Fibroblast of lung (primary cell): ENCODE data around the gene TTK. TPM values are rescaled to one million over a fixed set of nuclear protein-coding genes. Genes with fewer than 3 reads are reported as not detected.
A peak's percentile ranks its signal among the peaks of the same experiment; 100 is the strongest.

Source experiments
- DNase-seq, 2 donors: peaks; one replicate each; pipeline versions ENCODE4 v3.0.0 to v3.0.0-alpha.2; 2010; ENCODE audit warnings: low read depth in 2 of 2
- H2AFZ ChIP-seq: 2 replicates; pipeline ENCODE4 v1.5.1; 2012; ENCODE audit warnings: low read length, control low read depth, inconsistent platforms
- H3K27ac ChIP-seq: 2 replicates; pipeline ENCODE4 v1.5.1; 2011; ENCODE audit warnings: low read length, control low read depth; ENCODE audit not compliant: insufficient read depth
- H3K27me3 ChIP-seq: 2 replicates; pipeline ENCODE4 v1.5.1; 2011; ENCODE audit warnings: mild to moderate bottlenecking, low read length; ENCODE audit not compliant: control insufficient read depth, insufficient read depth
- H3K36me3 ChIP-seq: 2 replicates; pipeline ENCODE4 v1.5.1; 2011; ENCODE audit warnings: low read length; ENCODE audit not compliant: control insufficient read depth, insufficient read depth
- H3K4me1 ChIP-seq: 2 replicates; pipeline ENCODE4 v1.5.1; 2011; ENCODE audit warnings: low read length; ENCODE audit not compliant: control insufficient read depth, insufficient read depth; ENCODE audit errors: extremely low read depth
- H3K4me2 ChIP-seq: 2 replicates; pipeline ENCODE4 v1.5.1; 2011; ENCODE audit warnings: low read length, control low read depth; ENCODE audit not compliant: insufficient read depth; ENCODE audit errors: extremely low read depth
- H3K4me3 ChIP-seq, 4 experiments: fragments of 200-600 bp in 1 of 4; sonication (generic) in 1 of 4; replicated peaks in 1 of 4; 2 replicates each; pipeline ENCODE4 v1.5.1; 2011 to 2016; ENCODE audit warnings: low read length in 4 of 4, low read depth in 3 of 4, mild to moderate bottlenecking in 3 of 4, control low read depth in 2 of 4, inconsistent platforms in 1 of 4, mixed read lengths in 1 of 4; ENCODE audit not compliant: insufficient read depth in 1 of 4; ENCODE audit errors: control extremely low read depth in 1 of 4
- H3K79me2 ChIP-seq: 2 replicates; pipeline ENCODE4 v1.5.1; 2012; ENCODE audit warnings: mild to moderate bottlenecking, low read length, inconsistent platforms; ENCODE audit not compliant: control insufficient read depth, insufficient read depth
- H3K9ac ChIP-seq: 2 replicates; pipeline ENCODE4 v1.5.1; 2011; ENCODE audit warnings: mild to moderate bottlenecking, low read length, control low read depth; ENCODE audit not compliant: insufficient read depth
- H3K9me3 ChIP-seq: 2 replicates; pipeline ENCODE4 v1.5.1; 2012; ENCODE audit warnings: low read depth, low read length; ENCODE audit not compliant: control insufficient read depth, insufficient read depth
- H4K20me1 ChIP-seq: 2 replicates; pipeline ENCODE4 v1.5.1; 2011; ENCODE audit warnings: low read length; ENCODE audit not compliant: control insufficient read depth, insufficient read depth; ENCODE audit errors: extremely low read depth
- EZH2 ChIP-seq: IDR thresholded peaks from 2 replicates; pipeline ENCODE4 v1.5.1; 2012; ENCODE audit warnings: low read length, control low read depth, mild to moderate bottlenecking; ENCODE audit errors: missing control alignments
- polyA plus RNA-seq, 2 donors: library from polyadenylated mRNA; depleted of rRNA in 1 of 2; stranded (reverse) in 1 of 2; unstranded in 1 of 2; fragments of >200 nt; gene quantifications; 2 replicates each; pipeline ENCODE4 v1.2.1, GENCODE V29; 2011 to 2012; ENCODE audit warnings: missing spikeins in 1 of 2
- total RNA-seq: library from RNA; depleted of rRNA; stranded (reverse); fragments of >200 nt; gene quantifications from 2 replicates; pipeline ENCODE4 v1.2.1, GENCODE V29; 2014
- TF ChIP-seq, protein P1 (sequence below), 2 donors: IDR thresholded peaks in 1 of 2; conservative IDR thresholded peaks in 1 of 2; 1 replicate in 1 of 2; 2 replicates in 1 of 2; pipeline ENCODE4 v1.5.1; 2011 to 2012; ENCODE audit warnings: low read length in 2 of 2, control low read depth in 1 of 2, inconsistent platforms in 1 of 2, low read depth in 1 of 2, mild to moderate bottlenecking in 1 of 2

TTK gene
- total and polyA plus RNA-seq, 2 donors (not counting 1 experiment from before 2014, with no cell fraction given), result 4.9 to 6.1 TPM

DNA sequence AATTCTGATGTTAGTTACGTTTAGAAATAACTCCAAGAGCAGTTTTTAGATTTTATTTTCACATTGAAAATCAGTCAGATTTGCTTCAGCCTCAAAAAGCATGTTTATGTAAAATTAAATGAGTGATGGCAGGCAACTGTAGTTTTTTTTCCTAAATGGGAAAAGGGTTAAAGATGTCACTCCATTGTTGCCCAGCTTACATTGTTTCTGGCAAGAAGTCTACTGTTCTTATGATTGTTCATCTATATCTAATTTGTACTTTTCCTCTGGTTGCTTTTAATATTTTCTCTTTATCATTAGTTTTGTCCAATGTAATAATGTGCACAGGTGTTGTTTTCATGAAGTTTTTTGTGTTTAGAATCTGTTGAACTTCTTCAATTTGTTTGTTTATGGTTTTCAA, 6.7 kb upstream of the TTK start:
- no peak for DNase-seq
- Histone ChIP-seq H3K27me3 (peaks cover 5% of the 10 kb centered on the region), H3K9ac (no peak overlapping the region), H3K27ac (no peak overlapping the region), H3K36me3 (no peaks in the 10 kb centered on the region), H3K4me1 (no peaks in the 10 kb centered on the region), H3K4me3 (no peak overlapping the region), H3K79me2 (no peaks in the 10 kb centered on the region), H2AFZ (no peak overlapping the region), H4K20me1 (no peaks in the 10 kb centered on the region), H3K9me3 (no peaks in the 10 kb centered on the region), H3K4me2 (no peak overlapping the region)
- TF ChIP-seq, protein P1, sequence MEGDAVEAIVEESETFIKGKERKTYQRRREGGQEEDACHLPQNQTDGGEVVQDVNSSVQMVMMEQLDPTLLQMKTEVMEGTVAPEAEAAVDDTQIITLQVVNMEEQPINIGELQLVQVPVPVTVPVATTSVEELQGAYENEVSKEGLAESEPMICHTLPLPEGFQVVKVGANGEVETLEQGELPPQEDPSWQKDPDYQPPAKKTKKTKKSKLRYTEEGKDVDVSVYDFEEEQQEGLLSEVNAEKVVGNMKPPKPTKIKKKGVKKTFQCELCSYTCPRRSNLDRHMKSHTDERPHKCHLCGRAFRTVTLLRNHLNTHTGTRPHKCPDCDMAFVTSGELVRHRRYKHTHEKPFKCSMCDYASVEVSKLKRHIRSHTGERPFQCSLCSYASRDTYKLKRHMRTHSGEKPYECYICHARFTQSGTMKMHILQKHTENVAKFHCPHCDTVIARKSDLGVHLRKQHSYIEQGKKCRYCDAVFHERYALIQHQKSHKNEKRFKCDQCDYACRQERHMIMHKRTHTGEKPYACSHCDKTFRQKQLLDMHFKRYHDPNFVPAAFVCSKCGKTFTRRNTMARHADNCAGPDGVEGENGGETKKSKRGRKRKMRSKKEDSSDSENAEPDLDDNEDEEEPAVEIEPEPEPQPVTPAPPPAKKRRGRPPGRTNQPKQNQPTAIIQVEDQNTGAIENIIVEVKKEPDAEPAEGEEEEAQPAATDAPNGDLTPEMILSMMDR (conservative IDR thresholded peaks at IDR 0.05 in 1 of 2, IDR thresholded peaks at IDR 0.05 in 1 of 2; ENCODE audit: low read depth in 1 of 2, low read length in 2 of 2), result no peak
- TF ChIP-seq EZH2, result no peak

DNA sequence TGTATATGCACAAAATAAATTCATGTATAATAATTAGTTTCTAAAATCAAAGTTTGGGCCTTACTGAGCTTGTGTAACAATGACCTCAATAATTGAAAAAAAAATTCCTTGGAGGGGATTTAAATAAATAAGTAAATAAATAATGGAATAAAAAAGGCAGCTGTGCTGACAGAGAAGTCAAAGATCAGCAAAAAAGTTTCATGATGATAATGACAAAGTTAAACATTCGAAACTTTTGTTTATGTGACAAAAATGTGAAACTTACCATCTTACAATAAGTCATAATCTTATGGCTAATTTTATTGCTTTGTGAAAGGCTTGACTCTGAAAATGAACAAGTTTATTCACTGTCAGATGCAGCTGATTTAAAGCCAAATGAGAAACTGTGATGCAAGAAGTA, 3.1 kb upstream of the TTK start:
- Histone ChIP-seq H3K79me2 (peaks cover 18% of the 10 kb centered on the region), H3K4me1 (peaks cover 3% of the 10 kb centered on the region), H3K9ac (no peak overlapping the region), H3K36me3 (no peaks in the 10 kb centered on the region), H3K27ac (no peak overlapping the region), H4K20me1 (no peaks in the 10 kb centered on the region), H2AFZ (no peak overlapping the region), H3K4me2 (no peak overlapping the region), H3K27me3 (no peaks in the 10 kb centered on the region), H3K4me3 (no peak overlapping the region), H3K9me3 (no peaks in the 10 kb centered on the region)
- DNase-seq, result no peak
- no peak for TF ChIP-seq EZH2
- TF ChIP-seq, protein P1 (conservative IDR thresholded peaks at IDR 0.05 in 1 of 2, IDR thresholded peaks at IDR 0.05 in 1 of 2; ENCODE audit: low read depth in 1 of 2, low read length in 2 of 2), result no peak

DNA sequence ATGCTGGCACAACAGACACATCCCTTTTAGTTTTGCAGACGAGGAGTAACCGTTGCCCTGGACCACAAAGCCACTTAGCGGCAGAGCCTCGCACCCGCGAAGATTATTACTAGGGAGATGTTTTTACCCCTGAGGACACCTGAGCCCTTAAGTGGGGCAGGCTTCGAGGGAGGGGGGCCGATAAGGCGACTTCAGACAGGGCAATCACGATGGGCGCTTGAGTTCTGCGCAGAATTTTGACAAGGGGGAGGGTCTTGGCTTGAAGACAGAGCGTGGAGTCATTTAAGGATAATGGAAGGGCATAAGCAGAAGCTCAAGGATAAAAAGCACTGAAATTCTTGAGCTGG, 650 bp upstream of the TTK start:
- peak in 1 of 2 donors; percentile 60 for DNase-seq
- Histone ChIP-seq H4K20me1 (no peaks in the 10 kb centered on the region), H3K4me2 (peak overlapping the region; percentile 96), H3K4me3 (peak overlapping the region; percentile 77 to 96 (median 91)), H3K27ac (peak overlapping the region; percentile 87), H3K36me3 (no peaks in the 10 kb centered on the region), H3K27me3 (no peaks in the 10 kb centered on the region), H3K9me3 (no peaks in the 10 kb centered on the region), H3K4me1 (peaks cover 3% of the 10 kb centered on the region), H3K9ac (peak overlapping the region; percentile 58), H2AFZ (peak overlapping the region; percentile 70), H3K79me2 (peaks cover 30% of the 10 kb centered on the region)
- TF ChIP-seq, protein P1 (conservative IDR thresholded peaks at IDR 0.05 in 1 of 2, IDR thresholded peaks at IDR 0.05 in 1 of 2; ENCODE audit: low read depth in 1 of 2, low read length in 2 of 2), result no peak
- no peak for TF ChIP-seq EZH2
